K562 (cell line): Measurements from ENCODE around the gene FAM43B. TPM values are rescaled to one million over a fixed set of nuclear protein-coding genes. Genes with fewer than 3 reads are reported as not detected.
A peak's percentile ranks its signal among the peaks of the same experiment; 100 is the strongest.

Source experiments
- ATAC-seq: fragments of 200-7000 bp; cut with Tn5 transposase; 3 replicates; pipeline ENCODE4 v1.9.1; 2020; ENCODE audit warnings: moderate library complexity
- BruUV-seq: library from RNA; stranded (reverse); fragments of 400-500 nt; replicated peaks from 2 replicates; lab custom pipeline; 2021; lab: Mats Ljungman, UMichigan
- CTCF ChIA-PET: fragments of 300-600 bp; formaldehyde crosslinking; extraction: SDS; loops from one replicate; lab custom pipeline; 2021; ENCODE audit warnings: low intra/inter-chr PET ratio; lab: Yijun Ruan, JAX
- POLR2A ChIA-PET: fragments of 300-600, 350-650 bp; sonication (Branson Sonifier 250); formaldehyde crosslinking; extraction: SDS; loops from one replicate; lab custom pipeline; 2021; ENCODE audit warnings: antibody characterized with exemption, inconsistent platforms; lab: Yijun Ruan, JAX
- DNase-seq, 4 experiments: peaks; one replicate each; pipeline versions ENCODE4 v3.0.0 to v3.0.0-alpha.2; 2011 to 2018; ENCODE audit warnings: low spot score in 3 of 4, mixed read lengths in 3 of 4; ENCODE audit errors: extremely low read depth in 1 of 4
- FAIRE-seq: peaks from 2 replicates; lab custom pipeline; 2011; peaks lifted over from hg19 to GRCh38; lab: Jason Lieb, UNC
- H2AFZ ChIP-seq: 2 replicates; pipeline ENCODE4 v1.6.0; 2011; ENCODE audit warnings: low read depth, low read length, control low read depth, inconsistent platforms
- H3K27ac ChIP-seq: fragments of 200-600 bp; 3 replicates; pipeline ENCODE4 v1.8.0; 2011; ENCODE audit warnings: low read depth, mild to moderate bottlenecking, control low read depth, inconsistent platforms, low read length, moderate library complexity, mixed read lengths; ENCODE audit errors: extremely low read depth
- H3K27me3 ChIP-seq, 2 experiments: fragments of 300-600 bp in 1 of 2; 2 replicates in 1 of 2; 3 replicates in 1 of 2; pipeline versions ENCODE4 v1.6.0 to v1.8.0; 2011; ENCODE audit warnings: inconsistent platforms in 2 of 2, low read length in 2 of 2, mild to moderate bottlenecking in 1 of 2, mixed read lengths in 1 of 2, moderate library complexity in 1 of 2; ENCODE audit not compliant: control insufficient read depth in 2 of 2, insufficient read depth in 2 of 2
- H3K36me3 ChIP-seq: fragments of 300-600 bp; 3 replicates; pipeline ENCODE4 v1.8.0; 2011; ENCODE audit warnings: mild to moderate bottlenecking, low read length, inconsistent platforms; ENCODE audit not compliant: control insufficient read depth, insufficient read depth
- H3K4me1 ChIP-seq, 2 experiments: fragments of 200-600 bp in 1 of 2; replicated peaks in 1 of 2; 2 replicates in 1 of 2; 3 replicates in 1 of 2; pipeline versions ENCODE4 v1.5.1 to v1.8.0; 2011; ENCODE audit warnings: inconsistent platforms in 2 of 2, low read length in 2 of 2, mild to moderate bottlenecking in 1 of 2, mixed read lengths in 1 of 2, moderate library complexity in 1 of 2; ENCODE audit not compliant: control insufficient read depth in 2 of 2, insufficient read depth in 2 of 2
- H3K4me2 ChIP-seq: 2 replicates; pipeline ENCODE4 v1.6.1; 2011; ENCODE audit warnings: low read length, control low read depth, inconsistent platforms, mixed read lengths; ENCODE audit not compliant: insufficient read depth
- H3K4me3 ChIP-seq: fragments of 200-600 bp; sonication (generic), shearing (Covaris generic); 2 replicates; pipeline ENCODE4 v1.5.1; 2016; ENCODE audit warnings: control low read depth, inconsistent platforms
- H3K79me2 ChIP-seq: fragments of 200-600 bp; 3 replicates; pipeline ENCODE4 v1.8.0; 2011; ENCODE audit warnings: low read length, inconsistent platforms; ENCODE audit not compliant: control insufficient read depth, insufficient read depth
- H3K9ac ChIP-seq, 2 experiments: 2 replicates each; pipeline versions ENCODE4 v1.6.0 to v1.6.1; 2011; ENCODE audit warnings: low read depth in 2 of 2, low read length in 2 of 2, control low read depth in 1 of 2, inconsistent platforms in 1 of 2, mild to moderate bottlenecking in 1 of 2, mixed read lengths in 1 of 2; ENCODE audit not compliant: insufficient read depth in 1 of 2
- H3K9me1 ChIP-seq: one replicate; pipeline ENCODE4 v1.6.0; 2011; ENCODE audit warnings: inconsistent platforms, mild to moderate bottlenecking, low read length, moderate library complexity; ENCODE audit not compliant: control insufficient read depth, insufficient read depth
- H3K9me3 ChIP-seq: replicated peaks from 2 replicates; pipeline ENCODE4 v1.5.1; 2011; ENCODE audit warnings: low read depth, low read length, inconsistent platforms; ENCODE audit not compliant: control insufficient read depth, insufficient read depth
- H4K20me1 ChIP-seq: replicated peaks from 2 replicates; pipeline ENCODE4 v1.6.1; 2011; ENCODE audit warnings: low read length, inconsistent platforms, mixed read lengths; ENCODE audit not compliant: control insufficient read depth, insufficient read depth
- ETS2 ChIP-seq: IDR thresholded peaks from 2 replicates; pipeline ENCODE4 v1.6.1; 2016; ENCODE audit warnings: borderline replicate concordance, missing genetic modification characterization, mild to moderate bottlenecking, moderate library complexity, missing compliant biosample characterization; ENCODE audit not compliant: poor library complexity, severe bottlenecking
- NFE2L1 ChIP-seq: fragments of 450-650 bp; IDR thresholded peaks from 2 replicates; pipeline ENCODE4 v1.6.1; 2016; ENCODE audit warnings: missing genetic modification characterization, low read depth, mild to moderate bottlenecking, missing compliant biosample characterization, moderate library complexity, borderline replicate concordance
- NFYB ChIP-seq: IDR thresholded peaks from 2 replicates; pipeline ENCODE4 v1.6.1; 2011; ENCODE audit warnings: mild to moderate bottlenecking, moderate library complexity; ENCODE audit not compliant: insufficient read length; ENCODE audit errors: extremely low read depth
- RAD51 ChIP-seq: fragments of 450-650 bp; IDR thresholded peaks from 2 replicates; pipeline ENCODE4 v1.7.1; 2016; ENCODE audit warnings: low read depth, mild to moderate bottlenecking, borderline replicate concordance
- SMC3 ChIP-seq: conservative IDR thresholded peaks from 2 replicates; pipeline ENCODE4 v1.6.1; 2011; ENCODE audit warnings: low read depth, low read length, improper control_type of control experiment; ENCODE audit not compliant: insufficient read depth
- UBTF ChIP-seq, 2 experiments: IDR thresholded peaks; 2 replicates each; pipeline ENCODE4 v1.6.1; 2012; ENCODE audit warnings: improper control_type of control experiment in 2 of 2, low read depth in 2 of 2, low read length in 2 of 2, borderline replicate concordance in 1 of 2
- USF1 ChIP-seq: sonication (generic); formaldehyde crosslinking; IDR thresholded peaks from 2 replicates; pipeline ENCODE4 v1.9.0; 2022; ENCODE audit warnings: mild to moderate bottlenecking, missing genetic modification reagents
- USF2 ChIP-seq: sonication (generic); formaldehyde crosslinking; IDR thresholded peaks from 2 replicates; pipeline ENCODE4 v1.5.0; 2020; ENCODE audit warnings: missing genetic modification reagents
- ZEB2 ChIP-seq: fragments of 450-650 bp; IDR thresholded peaks from 2 replicates; pipeline ENCODE4 v1.6.1; 2016
- ZNF398 ChIP-seq: fragments of 250-450 bp; sonication (Bioruptor Pico); IDR thresholded peaks from 2 replicates; pipeline ENCODE4 v1.8.0; 2021; ENCODE audit warnings: moderate library complexity, mild to moderate bottlenecking, inconsistent platforms
- WGBS: fragments of 100-300 bp; shearing (Covaris generic); methylation state at CpG from one replicate; pipeline ENCODE4 v1.1.6; 2016; ENCODE audit warnings: low coverage, mixed read lengths; ENCODE audit not compliant: insufficient coverage; ENCODE audit errors: missing lambda C conversion rate; 5-methylcytosine and 5-hydroxymethylcytosine counted together
- in situ Hi-C: fragments of 300-500 bp; cut with MboI; formaldehyde crosslinking; loops from 4 replicates; pipeline ENCODE4 v1.15.0; 2018; ENCODE audit warnings: inconsistent platforms, mixed read lengths
- intact Hi-C: fragments of 100-400 bp; cut with micrococcal nuclease; formaldehyde crosslinking; loops from 2 replicates; pipeline ENCODE4 v1.14.2; 2022
- polyA plus RNA-seq, 8 experiments: library from polyadenylated mRNA; depleted of rRNA in 4 of 8; stranded (reverse) in 5 of 8; unstranded in 3 of 8; fragments of >200 nt; fragmentation: Nextera tagmentation in 2 of 8; fragmentation: Illumina TruSeq in 1 of 8; extraction: Ambion mirVana in 2 of 8; extraction: Trizol in 1 of 8; gene quantifications; 2 replicates each; pipeline versions ENCODE4 v1.2.1 to v1.2.3, GENCODE V29; 2011 to 2014; ENCODE audit warnings: inconsistent platforms in 1 of 8, missing spikeins in 1 of 8
- total RNA-seq, 7 experiments: library from RNA; depleted of rRNA in 6 of 7; stranded (reverse); fragments of >200 nt in 6 of 7; fragmentation: Illumina TruSeq in 2 of 7; extraction: Trizol in 2 of 7; gene quantifications; 2 replicates each; pipeline versions ENCODE4 v1.2.1 to v1.2.3, GENCODE V29; 2011 to 2021; ENCODE audit warnings: low replicate concordance in 1 of 7

Gene FAM43B
- total and polyA plus RNA-seq, 9 of the 15 experiments (the other 6 are each of a cell fraction or from before 2014, with no cell fraction given): not detected

GRCh38 chr1:20569523-20570098, 17.2 kb downstream of the FAM43B start:
- Histone ChIP-seq H4K20me1 (no peaks in the 10 kb centered on the region; the same call in 1 of the 2 replicates), H3K27ac (no peak overlapping the region), H2AFZ (no peak overlapping the region), H3K9ac (no peak overlapping the region), H3K36me3 (no peaks in the 10 kb centered on the region), H3K9me1 (peaks cover 1% of the 10 kb centered on the region), H3K79me2 (no peaks in the 10 kb centered on the region), H3K27me3 (peaks cover 38 to 45% of the 10 kb centered on the region in 2 experiments), H3K9me3 (no peaks in the 10 kb centered on the region; the same call in 1 of the 2 replicates), H3K4me1 (no peaks in the 10 kb centered on the region), H3K4me2 (peak overlapping the region; percentile 38), H3K4me3 (no peak overlapping the region)
- BruUV-seq: no TSS peak
- DNase-seq (peak in 2 of 4 experiments; percentile 45 to 52), FAIRE-seq (no peak), ATAC-seq (peak; percentile 48; the same call in 2 of the 3 replicates)
- WGBS: 0% methylated on average over 4 of the region's 4 CpGs
- ChIA-PET CTCF (no interaction called here), POLR2A (no interaction called here)
- TF ChIP-seq ETS2 (tag): no peak
- no peak for TF ChIP-seq UBTF (IDR thresholded peaks at IDR 0.05; ENCODE audit: borderline replicate concordance in 1 of 2, low read depth in 2 of 2, low read length in 2 of 2)
- peak; percentile 46 for TF ChIP-seq NFYB
- peak; percentile 80 for TF ChIP-seq USF2 (CRISPR knock-in tag)
- no peak for TF ChIP-seq ZNF398 (CRISPR knock-in tag)
- no peak for TF ChIP-seq ZEB2
- TF ChIP-seq SMC3: no peak
- TF ChIP-seq NFE2L1 (tag): no peak
- TF ChIP-seq RAD51: peak; percentile 47; the same call in 1 of the 2 replicates
- TF ChIP-seq USF1 (CRISPR knock-in tag): peak; percentile 77
- intact Hi-C loops: no loop called here
- in situ Hi-C loops: no loop called here
